LNCAP (cell line): ENCODE measurements around the gene CYP2A7.
"Not testable (repeated sequence)": the region's sequence is repeated elsewhere in the genome, so short reads cannot be mapped to it uniquely, and the experiment has no call there.

Experiments used
- CTCF ChIP-seq: fragments of 450-650 bp; IDR thresholded peaks from 2 replicates; pipeline ENCODE4 v1.5.1; 2017; ENCODE audit warnings: mild to moderate bottlenecking

The CYP2A7 gene

GRCh38 chr19:40862785-40863184, 19.2 kb downstream of the CYP2A7 start:
- TF ChIP-seq CTCF = no peak

DNA sequence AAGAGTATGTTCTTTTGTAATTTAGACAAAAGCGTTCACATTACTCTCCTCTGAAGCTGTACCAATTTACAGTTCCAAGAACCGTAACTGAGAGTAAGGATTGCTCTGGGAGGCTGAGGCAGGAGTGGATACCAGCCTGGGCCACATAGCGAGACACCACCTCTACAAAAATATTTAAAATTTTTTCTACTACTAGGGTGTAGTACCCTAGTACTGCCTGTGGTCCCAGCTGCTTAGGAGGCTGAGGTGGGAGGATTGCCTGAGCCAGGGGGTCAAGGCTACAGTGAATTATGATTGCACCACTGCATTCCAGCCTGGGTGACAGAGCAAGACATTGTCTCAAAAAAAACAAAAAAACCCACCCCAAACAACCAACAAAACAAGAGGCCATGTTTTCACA, 19.7 kb downstream of the CYP2A7 start:
- no peak for TF ChIP-seq CTCF

- no peak for TF ChIP-seq CTCF
Observed at GRCh38 chr19:40858109-40858508, 23.9 kb downstream of the CYP2A7 start.

GRCh38 chr19:40850277-40850676, 31.8 kb downstream of the CYP2A7 start, which contains the start of gene CYP2A6:
CYP2A6 (minus strand) TSS chr19:40850447; CDS start chr19:40850426, 21 bp downstream.
- not testable (repeated sequence) for TF ChIP-seq CTCF

DNA sequence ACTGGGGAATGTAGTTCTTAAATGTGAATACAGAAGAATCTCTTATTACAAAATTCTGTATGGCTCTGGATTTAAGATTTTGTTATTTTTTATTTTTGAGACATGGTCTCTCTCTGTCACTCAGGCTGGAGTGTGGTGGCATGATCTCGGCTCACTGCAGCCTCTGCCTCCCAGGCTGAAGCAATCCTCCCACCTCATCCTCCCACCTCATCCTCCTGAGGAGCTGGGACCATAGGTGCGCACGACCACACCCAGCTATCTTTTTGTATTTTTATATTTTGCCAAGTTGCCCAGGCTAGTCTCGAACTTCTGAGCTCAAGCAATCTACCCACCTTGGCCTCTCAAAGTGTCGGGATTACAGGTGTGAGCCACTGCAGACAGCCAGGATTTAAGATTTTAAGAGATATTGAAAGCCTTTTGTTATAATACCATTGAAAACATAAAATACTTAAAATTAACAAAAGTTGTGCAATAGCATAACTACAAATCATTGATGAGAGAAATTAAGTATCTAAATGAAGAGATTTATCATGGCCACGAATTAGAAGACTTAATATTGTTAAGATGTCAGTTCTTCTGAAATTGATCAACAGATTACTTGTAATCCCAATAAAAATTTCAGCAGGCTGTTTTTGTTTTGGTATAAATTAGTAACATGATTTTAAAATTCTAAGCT, 45.1 kb downstream of the CYP2A7 start:
- no peak for TF ChIP-seq CTCF

DNA sequence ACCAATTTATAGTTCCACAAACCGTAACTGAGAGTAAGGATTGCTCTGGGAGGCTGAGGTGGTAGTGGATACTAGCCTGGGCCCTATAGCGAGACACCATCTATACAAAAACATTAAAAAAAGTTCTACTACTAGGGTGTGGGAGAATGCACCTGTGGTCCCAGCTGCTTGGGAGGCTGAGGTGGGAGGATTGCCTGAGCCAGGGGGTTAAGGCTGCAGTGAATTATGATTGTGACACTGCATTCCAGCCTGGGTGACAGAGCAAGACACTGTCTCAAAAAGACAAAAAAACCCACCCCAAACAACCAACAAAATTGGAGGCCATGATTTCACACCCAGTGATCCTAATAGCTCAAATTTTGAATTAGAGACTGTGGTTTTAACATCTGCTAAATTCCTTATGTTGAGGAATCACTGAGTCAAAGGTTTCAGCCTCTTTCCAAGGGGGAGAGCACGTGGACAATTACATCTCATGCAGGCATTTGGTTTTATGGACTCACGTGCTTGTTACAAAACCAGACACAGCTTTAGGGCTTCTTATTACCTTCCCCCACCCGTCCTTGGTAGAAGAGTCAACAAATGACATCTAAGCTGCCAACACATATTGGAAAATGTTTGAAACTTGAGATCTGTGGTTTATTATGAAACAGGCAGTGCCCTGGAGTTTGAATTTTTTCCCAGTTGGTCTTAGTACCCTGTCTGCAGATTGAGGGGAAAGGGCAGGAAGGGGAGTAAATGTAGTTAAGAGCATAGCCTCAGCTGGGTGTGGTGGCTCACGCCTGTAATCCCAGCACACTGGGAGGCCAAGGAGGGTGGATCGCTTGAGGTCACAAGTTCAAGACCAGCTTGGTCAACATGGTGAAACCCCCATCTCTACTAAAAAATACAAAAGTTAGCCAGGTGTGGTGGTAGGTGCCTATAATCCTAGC, 50.3 kb downstream of the CYP2A7 start:
- no peak for TF ChIP-seq CTCF

DNA sequence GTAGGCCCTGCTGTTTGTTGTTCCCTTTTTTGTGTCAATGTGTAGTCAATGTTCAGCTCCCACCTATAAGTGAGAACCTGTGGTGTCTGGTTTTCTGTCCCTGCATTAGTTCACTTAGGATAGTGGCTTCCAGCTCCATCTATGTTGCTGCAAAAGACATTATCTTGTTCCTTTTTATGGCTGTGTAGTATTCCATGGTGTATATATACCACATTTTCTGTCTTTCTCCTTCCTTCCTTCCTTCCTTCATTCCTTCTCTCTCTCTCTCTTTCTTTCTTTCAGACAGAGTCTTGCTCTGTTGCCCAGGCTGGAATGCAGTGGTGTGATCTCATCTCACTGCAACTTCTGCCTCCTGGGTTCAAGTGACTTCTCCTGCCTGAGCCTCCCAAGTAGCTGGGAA, 52.8 kb downstream of the CYP2A7 start:
- no peak for TF ChIP-seq CTCF
